Ammon's horn (tissue), 1 donor: ENCODE measurements around the gene HIVEP3.

Experiments used
- DNase-seq: peaks from one replicate; pipeline ENCODE4 v3.0.0-alpha.2; 2016; ENCODE audit warnings: low spot score

Gene HIVEP3

GRCh38 chr1:41920658-41921057, 1.9 kb upstream of the HIVEP3 start:
- DNase-seq = no peak

GRCh38 chr1:41919764-41920397, 1.2 kb upstream of the HIVEP3 start:
- DNase-seq = peak; percentile 68

DNA sequence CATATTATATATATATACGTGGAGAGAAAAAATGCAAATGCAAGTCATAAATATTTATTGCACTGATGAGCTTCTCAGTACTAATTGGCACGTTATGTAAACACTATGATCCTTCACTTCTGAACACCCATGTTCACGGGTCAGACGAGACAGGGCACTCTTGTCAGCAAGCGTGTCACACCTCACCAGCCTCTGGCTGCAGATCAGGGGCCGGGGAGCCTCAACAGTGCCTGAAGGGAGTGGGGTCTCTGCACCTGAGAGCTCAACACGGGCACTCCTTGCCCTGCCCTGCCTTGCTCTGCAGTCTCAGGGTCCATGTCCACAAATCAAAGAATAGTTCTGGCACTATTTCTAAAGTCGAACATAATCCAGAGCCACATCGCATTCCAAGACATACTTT, 409 bp upstream of the HIVEP3 start:
- DNase-seq = no peak

DNA sequence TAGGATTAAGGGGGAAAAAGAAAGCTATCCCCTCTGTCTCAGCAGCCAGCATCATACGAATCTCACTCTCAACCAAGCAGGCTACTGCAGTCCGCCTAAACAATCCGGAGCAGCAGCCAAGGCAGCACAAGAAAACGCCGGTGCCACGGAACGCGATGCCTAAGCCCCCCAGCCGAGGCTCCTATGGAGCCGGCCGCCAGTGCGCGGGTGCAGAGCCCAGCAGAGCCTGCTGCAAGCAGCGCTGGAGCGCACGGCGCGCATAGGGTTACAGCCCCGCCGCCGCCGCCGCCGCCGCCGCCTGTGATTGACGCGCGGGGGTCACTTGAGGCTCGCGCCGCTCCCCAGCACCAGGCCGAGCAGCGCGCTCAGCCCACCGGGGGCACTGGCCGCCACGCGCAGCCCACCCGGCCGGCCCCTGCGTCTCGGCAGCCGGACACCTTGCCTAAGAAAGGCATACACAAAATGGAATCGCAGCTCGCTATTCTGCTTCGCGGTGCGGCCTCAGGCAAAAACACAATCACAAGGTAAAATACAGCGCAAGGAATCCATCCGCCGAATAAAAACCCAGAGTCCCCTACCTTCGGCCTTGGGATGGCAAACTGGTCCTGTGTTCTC, 780 bp downstream of the HIVEP3 start:
- peak; percentile 46 for DNase-seq

- peak; percentile 17 for DNase-seq
Observed at GRCh38 chr1:41917076-41917475, 1.6 kb downstream of the HIVEP3 start.

DNA sequence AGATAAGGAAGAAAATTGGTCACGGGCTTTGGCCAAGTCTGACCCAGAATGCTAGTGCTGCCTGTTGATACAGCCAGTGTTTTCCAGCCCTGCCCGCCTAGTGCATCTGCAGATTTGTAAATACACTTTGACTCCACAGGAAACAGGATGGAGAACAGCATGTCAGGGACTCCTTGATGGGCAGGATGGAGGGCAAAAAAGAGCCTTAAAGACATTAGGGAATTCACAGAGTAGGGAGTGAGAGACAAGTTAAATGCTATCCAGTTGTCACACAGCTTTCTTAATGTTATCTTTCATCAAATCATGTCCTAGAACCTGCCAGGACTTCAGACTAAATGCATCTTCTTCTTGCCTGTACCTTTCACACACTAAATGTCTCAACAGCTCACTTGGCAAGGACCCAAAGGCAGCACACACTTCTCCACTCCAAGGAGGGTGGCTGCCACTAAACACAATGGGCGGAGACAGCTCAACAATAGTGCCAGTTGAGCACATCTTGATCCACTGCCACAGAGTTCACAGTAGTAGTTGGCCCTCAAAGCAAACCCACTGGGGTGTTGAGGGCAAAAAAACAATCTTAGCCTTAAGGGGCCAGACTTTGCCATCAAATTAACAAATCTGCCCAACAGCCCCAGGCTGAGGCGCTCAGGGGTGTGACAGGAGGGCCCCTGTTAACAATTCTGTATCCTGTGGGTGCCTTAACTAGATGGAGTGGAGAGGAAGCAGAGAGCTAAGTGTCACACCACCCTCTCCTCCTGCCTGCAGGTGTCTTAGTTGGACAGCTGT, 2.7 kb downstream of the HIVEP3 start:
- peak; percentile 64 for DNase-seq

GRCh38 chr1:41914516-41914915, 4.2 kb downstream of the HIVEP3 start:
- DNase-seq = no peak

DNA sequence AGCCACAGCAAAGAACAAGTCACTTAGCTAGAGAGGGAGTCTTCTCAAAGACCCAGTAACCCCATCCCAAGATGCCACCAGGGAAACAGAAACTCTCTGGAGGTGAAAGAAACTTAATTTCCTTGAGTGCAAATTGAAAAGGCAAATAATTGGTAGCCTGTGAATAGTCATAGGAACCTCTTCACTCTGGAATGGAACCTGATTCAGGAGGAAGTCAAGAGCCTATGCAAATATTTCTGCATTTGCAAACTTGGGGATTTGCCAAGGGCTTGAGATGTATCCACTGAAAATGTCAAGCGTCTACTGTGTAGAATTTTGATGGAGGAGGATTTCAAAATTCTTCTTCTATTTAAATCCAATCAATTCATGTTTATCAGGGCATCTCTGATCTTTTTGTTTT, 5.7 kb downstream of the HIVEP3 start:
- DNase-seq = no peak

GRCh38 chr1:41908288-41908895, 10.3 kb downstream of the HIVEP3 start:
- no peak for DNase-seq

GRCh38 chr1:41907446-41907845, 11.3 kb downstream of the HIVEP3 start:
- DNase-seq = no peak

- DNase-seq = no peak
Observed at GRCh38 chr1:41906943-41907342, 11.8 kb downstream of the HIVEP3 start.

GRCh38 chr1:41905093-41905675, 13.5 kb downstream of the HIVEP3 start:
- DNase-seq = no peak

GRCh38 chr1:41902664-41903063, 16.1 kb downstream of the HIVEP3 start:
- DNase-seq = no peak

DNA sequence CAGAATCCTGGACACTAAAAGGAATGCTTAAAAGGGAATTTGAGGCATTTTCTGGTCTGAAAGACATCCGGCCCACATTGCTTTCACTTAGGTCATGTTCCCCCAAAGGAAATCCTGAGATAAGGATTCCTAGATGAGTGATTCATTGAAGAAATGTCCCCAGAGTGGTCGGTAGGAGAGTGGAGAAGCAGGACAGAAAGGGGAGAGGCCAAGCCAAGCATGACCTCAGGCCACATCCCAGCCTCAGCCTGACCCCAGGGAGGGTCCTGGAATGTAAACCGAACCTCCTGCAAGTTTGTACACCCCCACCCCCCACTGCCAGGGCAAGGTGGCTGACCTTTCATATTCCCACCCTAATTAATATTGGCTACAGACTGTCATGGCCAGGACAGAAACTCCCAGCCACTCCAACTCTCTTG, 16.6 kb downstream of the HIVEP3 start:
- no peak for DNase-seq

DNA sequence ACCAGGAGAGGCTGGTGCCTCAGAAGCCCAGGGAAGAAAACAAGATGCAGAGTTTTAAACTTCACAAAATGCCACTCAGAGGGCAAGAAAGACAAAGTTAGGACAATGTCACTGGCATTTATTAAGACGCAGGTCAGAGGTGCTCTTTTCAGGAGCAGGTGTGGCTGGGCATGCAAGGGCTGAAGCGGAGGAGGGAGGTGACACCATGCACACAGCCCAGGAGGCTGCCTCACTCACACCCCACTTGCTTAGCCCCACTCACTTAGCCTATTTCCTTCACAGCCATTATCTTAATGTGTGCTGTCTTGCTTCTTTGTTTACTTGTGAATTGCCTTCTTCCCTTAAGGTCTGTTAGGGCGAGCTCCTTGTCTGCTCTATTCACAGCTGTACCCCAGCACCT, 17.2 kb downstream of the HIVEP3 start:
- DNase-seq = no peak

GRCh38 chr1:41900603-41901444, 17.9 kb downstream of the HIVEP3 start:
- DNase-seq = no peak

DNA sequence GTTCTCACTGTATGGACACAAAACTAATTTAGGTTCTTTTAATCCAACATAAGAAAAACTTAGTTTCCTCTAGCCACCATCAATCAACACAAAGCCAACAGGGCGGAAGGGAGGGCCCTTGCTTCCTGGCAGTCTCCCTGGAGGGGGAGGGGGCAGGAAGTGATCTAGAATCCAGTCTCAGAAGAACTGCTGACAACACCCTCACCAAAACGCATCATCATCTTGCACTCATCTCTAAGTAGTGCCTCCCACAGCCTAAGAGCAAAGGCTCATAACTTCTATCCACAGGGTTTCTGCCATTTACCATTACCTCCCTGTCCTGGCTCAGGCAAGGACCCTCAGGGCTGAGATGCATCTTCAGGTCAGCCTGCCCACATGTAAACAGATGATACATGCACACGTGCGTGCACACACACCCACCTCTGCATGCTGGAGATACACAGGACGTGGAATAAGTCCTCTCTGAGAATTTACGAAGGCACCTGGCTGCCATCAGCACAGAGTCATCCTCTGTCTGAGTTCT, 20.5 kb downstream of the HIVEP3 start:
- DNase-seq = no peak

GRCh38 chr1:41895552-41895951, 23.2 kb downstream of the HIVEP3 start:
- no peak for DNase-seq

DNA sequence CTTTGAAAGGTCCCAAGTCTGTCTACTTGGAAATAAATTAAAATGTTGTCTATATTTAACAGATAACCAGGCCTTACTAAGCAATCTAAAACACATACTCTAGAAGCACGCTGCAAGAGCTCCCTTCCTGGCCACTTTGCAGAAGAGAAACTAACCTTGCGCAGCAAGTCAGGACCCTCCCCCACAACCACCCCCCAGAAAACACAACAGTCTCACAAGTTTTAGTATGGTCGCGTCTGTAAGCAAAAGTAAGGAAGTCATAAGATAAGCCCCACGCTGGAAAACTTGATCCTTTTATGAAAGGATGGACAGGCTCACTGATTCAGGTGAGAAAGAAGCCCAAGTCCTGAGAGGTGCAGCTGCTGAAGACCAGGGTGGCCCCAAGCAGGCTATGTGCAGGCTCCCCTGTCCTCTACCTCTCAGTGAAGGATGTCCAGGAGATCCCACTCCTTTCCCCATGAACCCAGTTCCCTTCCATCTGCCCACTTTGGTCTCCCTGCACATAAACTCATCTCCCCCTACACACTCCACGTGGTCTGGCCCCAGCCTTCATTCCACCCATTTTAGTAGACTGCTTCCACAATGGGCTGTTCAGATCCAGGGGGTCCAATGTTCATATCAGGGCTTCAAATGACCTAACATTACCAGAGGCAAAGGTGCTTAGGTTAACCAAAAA, 23.8 kb downstream of the HIVEP3 start:
- DNase-seq = no peak

DNA sequence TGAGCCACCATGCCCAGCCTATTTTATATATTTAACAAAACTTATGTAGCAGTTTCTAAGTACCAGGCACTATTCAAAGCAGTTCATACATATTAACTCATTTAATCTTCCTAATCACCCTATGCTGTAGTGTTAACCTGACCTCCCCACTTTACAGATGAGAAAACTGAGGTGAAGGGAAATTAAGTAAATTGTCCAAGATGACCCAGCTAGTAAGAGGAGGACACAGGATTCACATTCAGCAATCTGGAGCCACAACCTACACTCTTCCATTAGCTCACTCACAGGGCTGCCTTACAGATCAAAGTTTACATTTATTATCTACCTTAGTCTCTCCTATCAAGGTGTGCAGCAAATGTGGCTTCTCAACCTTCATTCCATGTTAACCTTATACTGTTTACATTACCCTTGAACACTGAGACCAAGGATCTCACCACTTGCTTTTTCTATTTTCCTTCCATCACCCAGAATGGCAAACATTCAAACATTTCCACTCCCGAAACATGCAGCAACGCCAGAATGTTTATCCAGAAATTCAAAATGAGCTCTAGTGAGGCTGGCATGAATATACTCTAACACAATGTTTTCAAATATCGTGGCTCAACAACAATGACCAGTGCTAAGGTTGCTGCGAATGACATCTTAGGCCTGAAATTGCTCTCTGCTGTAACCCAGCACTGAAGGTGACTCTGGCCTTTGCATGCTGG, 24.5 kb downstream of the HIVEP3 start:
- no peak for DNase-seq
